ENCODE data around the gene NSD1.

The NSD1 gene

DNA sequence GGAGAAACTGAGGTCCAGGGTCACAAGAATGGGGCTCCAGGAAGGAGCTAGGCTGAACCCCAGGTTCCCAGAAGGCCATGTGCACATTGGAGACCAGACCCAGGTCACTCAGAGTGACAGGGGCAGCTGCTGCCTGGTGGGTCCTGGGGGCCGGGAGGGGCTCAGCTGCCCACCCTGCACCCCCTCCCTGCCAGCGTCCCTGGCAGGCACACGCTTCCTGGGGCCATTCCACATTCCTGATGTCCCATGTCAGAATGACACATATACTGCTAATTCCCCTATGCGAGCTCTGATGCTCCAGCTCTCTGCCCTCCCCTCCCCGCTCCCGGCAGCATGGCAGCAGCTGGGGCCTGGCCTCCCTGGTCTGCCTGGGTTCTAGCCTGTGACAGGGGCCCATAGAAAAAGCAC is 32.9 kb upstream of the NSD1 start:
- ChIA-PET CTCF (interaction anchor here (0.8 to 7.5 kb wide), 3 partner anchors 12 to 440 kb away, joined by 3 to 102 read pairs (median 4); no protein-coding TSS in a partner anchor), POLR2A (no interaction called here)
- TF ChIP-seq, protein P1, sequence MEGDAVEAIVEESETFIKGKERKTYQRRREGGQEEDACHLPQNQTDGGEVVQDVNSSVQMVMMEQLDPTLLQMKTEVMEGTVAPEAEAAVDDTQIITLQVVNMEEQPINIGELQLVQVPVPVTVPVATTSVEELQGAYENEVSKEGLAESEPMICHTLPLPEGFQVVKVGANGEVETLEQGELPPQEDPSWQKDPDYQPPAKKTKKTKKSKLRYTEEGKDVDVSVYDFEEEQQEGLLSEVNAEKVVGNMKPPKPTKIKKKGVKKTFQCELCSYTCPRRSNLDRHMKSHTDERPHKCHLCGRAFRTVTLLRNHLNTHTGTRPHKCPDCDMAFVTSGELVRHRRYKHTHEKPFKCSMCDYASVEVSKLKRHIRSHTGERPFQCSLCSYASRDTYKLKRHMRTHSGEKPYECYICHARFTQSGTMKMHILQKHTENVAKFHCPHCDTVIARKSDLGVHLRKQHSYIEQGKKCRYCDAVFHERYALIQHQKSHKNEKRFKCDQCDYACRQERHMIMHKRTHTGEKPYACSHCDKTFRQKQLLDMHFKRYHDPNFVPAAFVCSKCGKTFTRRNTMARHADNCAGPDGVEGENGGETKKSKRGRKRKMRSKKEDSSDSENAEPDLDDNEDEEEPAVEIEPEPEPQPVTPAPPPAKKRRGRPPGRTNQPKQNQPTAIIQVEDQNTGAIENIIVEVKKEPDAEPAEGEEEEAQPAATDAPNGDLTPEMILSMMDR (IDR thresholded peaks at IDR 0.05; ENCODE audit: insufficient read depth, low read length, missing control alignments) = no peak
- DNase-seq (ENCODE audit: low read depth, low spot score) = no peak
- no peak overlapping the region for H3K4me3 ChIP-seq (ENCODE audit: low read depth, low read length)

DNA sequence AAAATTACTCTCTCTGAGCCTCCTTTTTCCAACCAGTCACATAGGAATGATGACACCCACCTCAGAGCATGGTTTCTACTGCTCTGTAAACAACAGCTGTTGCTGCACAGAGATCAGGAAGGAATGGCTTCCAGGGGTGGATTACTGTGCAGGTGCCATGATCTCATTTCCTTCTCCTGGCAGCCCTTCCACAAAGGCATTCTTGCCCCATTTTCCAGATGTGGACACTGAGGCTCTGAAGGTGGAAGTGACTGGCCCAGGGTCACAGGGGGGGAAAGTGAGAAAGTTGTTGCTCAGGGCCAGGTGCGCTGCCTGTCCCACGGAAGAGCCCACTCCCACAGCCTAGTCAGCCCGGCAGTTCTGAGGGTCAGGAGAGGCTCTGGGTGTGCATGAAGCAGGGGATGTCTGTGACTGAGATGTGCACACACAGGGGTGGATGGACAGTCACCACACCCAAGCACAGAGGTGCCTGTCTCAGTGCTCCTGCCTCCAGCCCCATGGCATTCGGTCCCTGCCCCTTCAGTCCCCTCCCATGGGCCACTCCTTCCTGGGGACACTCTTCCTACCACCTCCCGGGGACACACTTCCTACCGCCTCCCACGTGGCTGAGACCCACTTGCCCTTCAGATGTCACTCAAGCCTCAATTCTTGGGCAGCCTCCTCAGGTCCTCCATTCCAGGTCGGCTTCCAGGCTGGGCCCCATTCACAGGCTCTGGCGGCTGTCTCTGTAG is 29.9 kb upstream of the NSD1 start:
- no peak overlapping the region for H3K4me3 ChIP-seq (ENCODE audit: low read depth, low read length)
- TF ChIP-seq, protein P1 (IDR thresholded peaks at IDR 0.05; ENCODE audit: insufficient read depth, low read length, missing control alignments) = no peak
- ChIA-PET CTCF (interaction anchor here (1.0 to 7.5 kb wide), 3 partner anchors 9 to 446 kb away, joined by 3 to 102 read pairs (median 11); no protein-coding TSS in a partner anchor), POLR2A (no interaction called here)
- no peak for DNase-seq (ENCODE audit: low read depth, low spot score)

DNA sequence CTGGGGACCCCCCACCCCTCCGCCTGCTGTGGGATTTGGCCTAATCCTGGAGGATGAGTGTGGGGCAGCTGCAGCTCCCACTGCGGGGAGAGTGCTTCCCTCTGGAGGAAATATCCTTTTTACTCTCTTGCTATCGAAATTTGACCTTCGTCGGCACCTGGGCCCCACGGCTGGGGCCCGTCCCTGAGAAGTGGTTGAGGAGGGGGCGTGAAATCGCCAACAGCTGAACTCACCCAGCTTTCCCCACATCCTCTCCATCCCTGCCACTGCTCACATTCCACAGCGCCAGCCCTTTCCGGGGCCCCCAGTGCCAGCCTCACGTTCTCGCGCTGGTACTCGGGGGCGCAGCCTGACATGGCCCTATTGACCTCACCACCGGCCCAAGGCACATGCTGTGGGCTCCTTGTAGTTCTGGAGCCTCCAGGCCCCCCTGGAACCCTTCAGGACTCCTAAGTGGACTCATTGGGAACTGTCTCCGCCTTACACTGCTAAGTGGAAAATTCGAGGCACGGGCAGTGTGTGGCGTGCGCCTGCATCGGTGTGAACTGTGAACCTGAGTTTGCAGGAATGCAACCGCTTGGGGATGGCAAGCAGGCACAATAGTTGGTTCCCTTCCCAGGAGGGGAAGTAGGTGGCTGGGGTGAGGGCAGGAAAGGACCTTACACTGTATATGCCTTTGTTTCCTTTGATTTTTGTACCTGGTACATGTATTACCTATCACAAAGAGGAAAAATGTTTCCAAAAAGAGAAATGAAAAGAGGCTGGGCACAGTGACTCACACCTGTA is 27.7 kb upstream of the NSD1 start:
- ChIA-PET POLR2A (no interaction called here), CTCF (interaction anchor here (1.2 to 1.8 kb wide), 2 partner anchors 23 to 34 kb away, joined by 3 to 11 read pairs; no protein-coding TSS in a partner anchor)
- DNase-seq (ENCODE audit: low read depth, low spot score) = no peak
- H3K4me3 ChIP-seq (ENCODE audit: low read depth, low read length) = no peak overlapping the region
- TF ChIP-seq, protein P1 (IDR thresholded peaks at IDR 0.05; ENCODE audit: insufficient read depth, low read length, missing control alignments) = no peak

DNA sequence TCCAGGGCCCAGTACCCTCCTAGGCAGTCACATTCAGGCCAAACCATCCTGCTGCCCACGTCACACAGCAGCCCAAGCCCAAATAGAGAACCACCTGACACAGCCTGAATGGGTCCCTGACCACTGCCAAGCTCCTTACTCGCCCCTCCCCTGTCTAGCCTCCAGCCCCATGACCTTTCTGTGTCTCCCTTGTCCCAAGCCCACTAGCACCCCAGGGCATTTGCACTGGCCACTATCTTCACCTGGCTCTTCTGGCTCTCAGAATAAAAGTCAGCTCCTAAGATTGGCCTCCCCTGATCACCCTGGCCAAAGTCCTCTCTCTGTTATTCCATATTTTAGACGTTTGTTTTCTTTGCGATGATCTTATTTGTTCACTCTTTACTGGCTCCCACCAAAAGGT is 26.4 kb upstream of the NSD1 start:
- TF ChIP-seq, protein P1 (IDR thresholded peaks at IDR 0.05; ENCODE audit: insufficient read depth, low read length, missing control alignments) = no peak
- ChIA-PET POLR2A (no interaction called here), CTCF (interaction anchor here (1.2 kb wide), 1 partner anchor 25 kb away, joined by 3 read pairs; no protein-coding TSS in a partner anchor)
- no peak for DNase-seq (ENCODE audit: low read depth, low spot score)
- no peak overlapping the region for H3K4me3 ChIP-seq (ENCODE audit: low read depth, low read length)

DNA sequence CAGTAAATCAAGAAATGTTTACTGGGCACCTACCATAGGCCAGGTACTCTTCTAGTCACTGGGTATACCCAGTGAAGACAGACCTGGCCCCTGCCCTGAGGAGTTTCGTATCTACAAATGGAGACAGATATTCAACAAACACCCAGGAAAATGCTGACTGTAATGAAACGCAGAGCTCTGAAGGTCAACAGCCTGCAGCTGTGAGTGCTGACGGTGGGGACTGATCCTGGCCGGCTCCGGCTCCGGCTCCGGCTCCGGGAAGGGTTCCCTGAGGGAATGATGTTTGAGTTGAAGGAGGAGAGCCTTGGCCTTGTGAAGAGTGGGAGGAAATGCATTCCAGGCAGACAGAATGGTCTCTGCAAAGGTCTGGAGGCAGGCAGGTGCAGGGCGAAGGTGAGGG is 23.8 kb upstream of the NSD1 start:
- POLR2A ChIA-PET = no interaction called here
- DNase-seq (ENCODE audit: low read depth, low spot score) = no peak
- CTCF ChIA-PET = interaction anchor here (1.1 to 8.1 kb wide), 14 partner anchors 10 to 1380 kb away, joined by 3 to 207 read pairs (median 8); partner anchors contain the start of gene MXD3

More for the DNA sequence above, 23.8 kb upstream of the NSD1 start:
- no peak overlapping the region for H3K4me3 ChIP-seq (ENCODE audit: low read depth, low read length)
- TF ChIP-seq, protein P1 (IDR thresholded peaks at IDR 0.05; ENCODE audit: insufficient read depth, low read length, missing control alignments) = no peak
